OCI-LY3 (cell line): Measurements from ENCODE around the gene RPL15.

Experiments
- H2AFZ ChIP-seq: fragments of 200-600, 300-600 bp; shearing (Covaris generic); 2 replicates; pipeline ENCODE4 v1.6.0; 2014; ENCODE audit warnings: antibody characterized with exemption, low read depth, low read length
- H3K27ac ChIP-seq: fragments of 200-600, 300-600 bp; sonication (generic); 2 replicates; pipeline ENCODE4 v1.5.1; 2014; ENCODE audit warnings: mild to moderate bottlenecking, low read length, moderate library complexity, mixed read lengths
- H3K27me3 ChIP-seq: fragments of 200-600, 300-600 bp; sonication (generic); 2 replicates; pipeline ENCODE4 v1.6.1; 2014; ENCODE audit warnings: low read depth, low read length, mixed read lengths
- H3K36me3 ChIP-seq: fragments of 200-600, 300-600 bp; sonication (generic); replicated peaks from 2 replicates; pipeline ENCODE3; 2014; ENCODE audit warnings: low read depth, low read length, mixed read lengths
- H3K4me1 ChIP-seq: fragments of 300-600, 200-600 bp; sonication (generic); 2 replicates; pipeline ENCODE4 v1.6.1; 2014; ENCODE audit warnings: low read length, mixed read lengths
- H3K4me2 ChIP-seq: fragments of 200-600, 300-600 bp; sonication (generic); 2 replicates; pipeline ENCODE4 v1.6.1; 2014; ENCODE audit warnings: low read length, mixed read lengths
- H3K4me3 ChIP-seq: fragments of 300-600, 200-600 bp; sonication (generic); 2 replicates; pipeline ENCODE4 v1.5.1; 2014; ENCODE audit warnings: antibody characterized with exemption, mild to moderate bottlenecking, low read length, moderate library complexity
- H3K79me2 ChIP-seq: fragments of 300-600, 200-600 bp; shearing (Covaris generic); 2 replicates; pipeline ENCODE4 v1.6.1; 2014; ENCODE audit warnings: mild to moderate bottlenecking, low read length, mixed read lengths
- H3K9ac ChIP-seq: fragments of 300-600, 200-600 bp; shearing (Covaris generic); 2 replicates; pipeline ENCODE4 v1.6.0; 2014; ENCODE audit warnings: mild to moderate bottlenecking, low read length, moderate library complexity
- H3K9me3 ChIP-seq: fragments of 200-600, 300-600 bp; shearing (Covaris generic); 2 replicates; pipeline ENCODE4 v1.6.1; 2014; ENCODE audit warnings: low read length, mixed read lengths; ENCODE audit not compliant: insufficient read depth
- H4K20me1 ChIP-seq: fragments of 200-600, 300-600 bp; sonication (generic); 2 replicates; pipeline ENCODE4 v1.6.1; 2016; ENCODE audit warnings: low read length, mixed read lengths; ENCODE audit not compliant: insufficient read depth
- EZH2phosphoT487 ChIP-seq: fragments of 200-600 bp; shearing (Covaris generic); IDR thresholded peaks from 2 replicates; pipeline ENCODE4 v1.6.1; 2018; ENCODE audit warnings: antibody characterized with exemption, mixed run types, low read depth
- TF ChIP-seq, protein P1 (sequence below): fragments of 200-600, 300-600 bp; sonication (generic); IDR thresholded peaks from 2 replicates; pipeline ENCODE4 v1.5.1; 2014; ENCODE audit warnings: antibody characterized with exemption, low read length, low read depth

Gene RPL15

DNA sequence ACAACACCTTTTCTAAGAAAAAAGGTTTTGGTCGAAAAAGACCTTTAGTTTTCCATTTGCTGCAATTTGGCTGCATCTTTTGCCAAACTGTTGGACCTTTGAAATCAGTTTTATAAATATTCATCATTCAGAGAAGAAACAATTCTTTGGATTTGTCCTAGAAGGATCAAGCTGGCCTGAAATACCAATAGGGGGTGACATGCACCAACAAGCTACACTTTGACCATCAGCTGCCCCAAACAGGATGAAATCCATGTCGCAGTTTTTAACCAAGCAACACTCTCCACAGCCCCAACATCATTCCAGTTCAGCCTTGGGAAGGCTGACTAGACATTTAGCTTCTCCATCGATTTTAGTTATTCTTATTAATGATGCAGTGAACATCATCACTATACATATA, 9.8 kb downstream of the RPL15 start:
- Histone ChIP-seq H3K4me2 (no peak overlapping the region), H3K27ac (no peak overlapping the region), H3K9ac (no peak overlapping the region), H3K79me2 (no peaks in the 10 kb centered on the region), H3K4me1 (peaks cover 6% of the 10 kb centered on the region; the same call in 1 of the 2 replicates), H2AFZ (no peak overlapping the region), H4K20me1 (peaks cover 3% of the 10 kb centered on the region; the same call in 1 of the 2 replicates), H3K27me3 (no peaks in the 10 kb centered on the region), H3K4me3 (no peak overlapping the region), H3K9me3 (no peaks in the 10 kb centered on the region), H3K36me3 (peaks cover 14% of the 10 kb centered on the region)
- TF ChIP-seq, protein P1, sequence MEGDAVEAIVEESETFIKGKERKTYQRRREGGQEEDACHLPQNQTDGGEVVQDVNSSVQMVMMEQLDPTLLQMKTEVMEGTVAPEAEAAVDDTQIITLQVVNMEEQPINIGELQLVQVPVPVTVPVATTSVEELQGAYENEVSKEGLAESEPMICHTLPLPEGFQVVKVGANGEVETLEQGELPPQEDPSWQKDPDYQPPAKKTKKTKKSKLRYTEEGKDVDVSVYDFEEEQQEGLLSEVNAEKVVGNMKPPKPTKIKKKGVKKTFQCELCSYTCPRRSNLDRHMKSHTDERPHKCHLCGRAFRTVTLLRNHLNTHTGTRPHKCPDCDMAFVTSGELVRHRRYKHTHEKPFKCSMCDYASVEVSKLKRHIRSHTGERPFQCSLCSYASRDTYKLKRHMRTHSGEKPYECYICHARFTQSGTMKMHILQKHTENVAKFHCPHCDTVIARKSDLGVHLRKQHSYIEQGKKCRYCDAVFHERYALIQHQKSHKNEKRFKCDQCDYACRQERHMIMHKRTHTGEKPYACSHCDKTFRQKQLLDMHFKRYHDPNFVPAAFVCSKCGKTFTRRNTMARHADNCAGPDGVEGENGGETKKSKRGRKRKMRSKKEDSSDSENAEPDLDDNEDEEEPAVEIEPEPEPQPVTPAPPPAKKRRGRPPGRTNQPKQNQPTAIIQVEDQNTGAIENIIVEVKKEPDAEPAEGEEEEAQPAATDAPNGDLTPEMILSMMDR = peak; percentile 27
- TF ChIP-seq EZH2phosphoT487 = no peak

DNA sequence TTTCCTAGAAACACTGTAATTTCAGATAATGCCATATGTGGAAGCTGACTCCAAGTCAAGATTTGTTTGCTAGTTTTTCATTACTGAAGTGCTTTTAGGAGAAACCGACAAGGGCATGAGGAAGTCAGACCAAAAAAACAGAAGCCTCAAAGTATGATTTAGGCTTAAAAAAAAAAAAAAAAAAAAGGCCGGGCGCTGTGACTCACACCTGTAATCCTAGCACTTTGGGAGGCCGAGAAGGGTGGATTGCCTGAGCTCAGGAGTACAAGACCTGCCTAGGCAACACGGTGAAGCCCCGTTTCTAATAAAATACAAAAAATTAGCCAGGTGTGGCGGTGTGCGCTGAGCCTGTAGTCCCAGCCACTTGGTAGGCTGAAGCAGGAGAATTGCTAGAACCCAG, 11.6 kb downstream of the RPL15 start:
- H3K9ac ChIP-seq = no peak overlapping the region
- H3K27ac ChIP-seq = no peak overlapping the region
- TF ChIP-seq EZH2phosphoT487 = no peak
- TF ChIP-seq, protein P1 = no peak

DNA sequence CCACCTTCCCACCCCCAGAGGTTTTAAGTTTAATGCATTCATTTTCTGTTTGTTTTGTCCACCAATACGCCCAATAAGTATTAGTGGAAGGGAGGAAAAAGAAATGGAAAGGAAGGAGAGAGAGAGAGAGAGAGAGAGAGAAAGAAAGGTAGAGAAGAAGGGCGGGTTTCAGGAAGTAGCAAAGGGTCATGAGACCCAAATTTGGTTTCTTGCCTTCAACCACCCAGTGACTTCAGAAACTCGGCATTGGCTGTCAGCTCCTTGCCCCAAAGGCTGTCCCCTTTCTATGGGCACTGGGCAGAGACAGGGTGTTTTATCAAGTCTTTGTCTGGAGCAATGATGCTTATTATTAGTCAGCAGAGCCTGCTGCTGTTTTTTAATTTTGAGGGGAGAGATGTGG, 14.7 kb downstream of the RPL15 start:
- H3K9ac ChIP-seq = no peak overlapping the region
- no peaks in the 10 kb centered on the region for H3K36me3 ChIP-seq
- no peak overlapping the region for H3K27ac ChIP-seq
- H2AFZ ChIP-seq = peak overlapping the region; percentile 71; the same call in 1 of the 2 replicates
- TF ChIP-seq EZH2phosphoT487 = no peak
- TF ChIP-seq, protein P1 = no peak
- peaks cover 8% of the 10 kb centered on the region; the same call in 1 of the 2 replicates for H3K4me1 ChIP-seq
- no peaks in the 10 kb centered on the region for H3K27me3 ChIP-seq
- no peaks in the 10 kb centered on the region for H3K79me2 ChIP-seq
- no peak overlapping the region for H3K4me3 ChIP-seq
- no peaks in the 10 kb centered on the region for H4K20me1 ChIP-seq
- H3K9me3 ChIP-seq = no peaks in the 10 kb centered on the region
- H3K4me2 ChIP-seq = peak overlapping the region; percentile 25

More for the DNA sequence above, 11.6 kb downstream of the RPL15 start:
- H3K9me3 ChIP-seq = no peaks in the 10 kb centered on the region
- no peaks in the 10 kb centered on the region for H3K27me3 ChIP-seq
- H3K4me3 ChIP-seq = no peak overlapping the region
- H3K4me1 ChIP-seq = peaks cover 8% of the 10 kb centered on the region; the same call in 1 of the 2 replicates
- H3K79me2 ChIP-seq = no peaks in the 10 kb centered on the region
- H4K20me1 ChIP-seq = no peaks in the 10 kb centered on the region
- peaks cover 9% of the 10 kb centered on the region for H3K36me3 ChIP-seq
- H3K4me2 ChIP-seq = no peak overlapping the region
- H2AFZ ChIP-seq = no peak overlapping the region

DNA sequence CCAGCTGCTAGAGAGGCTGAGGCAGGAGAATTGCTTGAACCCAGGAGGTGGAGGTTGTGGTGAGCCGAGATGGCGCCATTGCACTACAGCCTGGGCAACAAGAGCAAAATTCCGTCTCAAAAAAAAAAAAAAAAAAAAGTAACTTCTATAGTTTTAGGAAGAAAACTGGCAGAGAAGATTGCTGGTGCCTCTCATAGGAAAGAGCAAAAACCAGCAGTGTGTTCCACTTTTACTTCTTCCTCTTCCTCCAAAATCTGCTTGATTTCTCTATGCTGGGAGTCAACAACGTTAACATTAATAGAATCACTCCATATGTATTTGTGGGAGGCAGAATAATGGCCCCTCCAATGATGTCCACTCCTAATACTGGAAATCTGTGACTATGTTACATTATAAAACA, 15.6 kb downstream of the RPL15 start:
- H3K9ac ChIP-seq = no peak overlapping the region
- H3K4me2 ChIP-seq = no peak overlapping the region
- no peak overlapping the region for H3K27ac ChIP-seq
- no peak overlapping the region for H3K4me3 ChIP-seq
- H3K36me3 ChIP-seq = no peaks in the 10 kb centered on the region
- no peaks in the 10 kb centered on the region for H4K20me1 ChIP-seq
- no peak overlapping the region for H2AFZ ChIP-seq
- H3K79me2 ChIP-seq = no peaks in the 10 kb centered on the region
- TF ChIP-seq EZH2phosphoT487 = no peak
- TF ChIP-seq, protein P1 = no peak
- H3K4me1 ChIP-seq = peaks cover 8% of the 10 kb centered on the region; the same call in 1 of the 2 replicates
- H3K27me3 ChIP-seq = no peaks in the 10 kb centered on the region
- no peaks in the 10 kb centered on the region for H3K9me3 ChIP-seq
